ENCODE results near the gene CCDC33. TPM values are rescaled to one million over a fixed set of nuclear protein-coding genes. Genes with fewer than 3 reads are reported as not detected.

The CCDC33 gene
- polyA plus RNA-seq, 1 donor, result not detected

GRCh38 chr15:74229686-74230085 is 6.4 kb upstream of the CCDC33 start:
- no peak for DNase-seq

GRCh38 chr15:74231475-74231874 is 4.7 kb upstream of the CCDC33 start:
- no peak for DNase-seq

DNA sequence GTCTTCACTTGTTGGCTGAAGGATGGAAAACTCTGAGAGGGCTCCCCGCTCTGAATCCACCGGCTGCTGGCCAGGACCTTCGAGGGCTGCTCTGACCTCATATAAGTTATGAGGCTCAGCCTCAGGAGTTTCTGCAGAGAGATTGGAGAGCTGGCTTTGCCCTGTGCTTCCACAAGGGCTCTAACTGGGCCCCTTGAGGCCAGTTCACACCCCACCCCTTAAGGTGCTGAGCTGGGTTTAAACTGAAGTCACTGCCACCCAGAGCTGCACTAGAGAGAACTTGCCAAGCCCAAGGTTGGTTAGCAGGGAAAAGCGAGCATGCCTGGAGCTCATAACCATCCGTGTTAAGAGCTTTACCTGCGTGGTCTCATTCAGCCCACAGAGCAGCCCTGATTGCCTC is 2.8 kb upstream of the CCDC33 start:
- DNase-seq, result no peak

DNA sequence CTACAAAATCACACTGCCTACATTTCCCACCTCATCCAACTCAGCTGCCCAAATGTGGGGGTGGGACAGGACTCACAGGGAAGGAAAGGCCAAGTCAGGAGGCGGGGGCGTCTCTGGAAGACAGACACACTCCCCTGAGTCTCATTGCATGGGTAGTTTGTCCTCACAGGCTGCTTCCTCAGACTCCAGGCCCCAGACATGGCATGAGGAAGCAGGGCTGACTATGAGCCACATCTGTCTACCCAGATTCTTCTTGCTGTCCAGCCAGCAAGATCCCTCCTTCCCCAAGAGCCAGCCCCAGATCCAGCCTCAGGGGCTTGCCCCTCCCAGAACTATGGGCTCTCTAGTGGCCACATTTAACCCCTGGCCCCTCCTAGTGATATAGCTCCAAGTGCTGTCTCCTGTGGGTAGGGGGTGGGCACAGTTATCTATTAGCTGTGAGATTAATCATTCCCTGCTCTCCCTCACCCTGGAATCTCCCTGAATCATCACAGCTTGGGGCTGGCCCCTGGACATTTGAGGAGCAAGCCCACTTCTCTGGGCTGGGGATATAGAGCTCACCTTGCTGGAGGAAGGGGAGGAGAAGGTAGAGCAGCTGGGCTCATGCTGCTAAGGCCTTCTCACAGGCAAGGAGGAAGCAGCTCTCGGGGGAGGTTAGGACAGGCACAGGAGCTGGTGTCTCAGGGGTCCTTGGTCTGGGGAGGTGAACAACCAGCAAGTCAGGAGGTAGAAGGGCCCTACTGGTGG is 2.1 kb upstream of the CCDC33 start:
- no peak for DNase-seq

GRCh38 chr15:74234598-74234875 is 1.6 kb upstream of the CCDC33 start:
- DNase-seq, result no peak

DNA sequence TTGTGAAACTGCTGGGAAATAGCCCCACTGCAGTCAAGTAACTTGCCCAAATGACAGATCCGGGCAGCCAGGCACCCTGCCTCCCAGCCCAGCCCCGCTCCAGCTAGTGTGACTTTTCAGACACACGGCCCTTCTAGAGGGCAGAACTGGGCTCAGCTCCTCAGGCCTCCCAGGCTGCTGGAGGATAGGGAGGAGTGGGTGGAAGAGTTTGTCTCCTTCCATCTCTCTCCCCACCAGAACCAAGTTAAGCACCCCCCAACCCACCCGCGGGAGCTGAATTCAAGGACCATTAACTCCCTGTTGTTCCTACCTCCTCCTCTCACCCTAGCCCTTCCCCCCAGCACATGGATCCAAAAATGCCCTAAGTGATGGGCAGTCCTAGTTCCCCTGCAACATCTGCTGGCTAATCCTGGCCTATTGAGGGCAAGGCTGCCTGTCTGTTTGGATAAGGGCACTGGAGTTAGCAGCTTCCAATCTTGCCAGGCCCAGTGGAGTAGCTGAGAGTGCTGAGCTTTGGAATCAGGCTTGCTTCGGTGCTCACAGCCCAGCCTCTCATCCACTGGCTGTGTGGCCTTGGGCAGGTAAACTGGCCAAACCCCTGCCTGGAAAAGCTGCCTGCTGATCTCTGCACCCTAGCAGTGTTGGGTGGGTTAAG is 3.1 kb downstream of the CCDC33 start:
- DNase-seq, result no peak

DNA sequence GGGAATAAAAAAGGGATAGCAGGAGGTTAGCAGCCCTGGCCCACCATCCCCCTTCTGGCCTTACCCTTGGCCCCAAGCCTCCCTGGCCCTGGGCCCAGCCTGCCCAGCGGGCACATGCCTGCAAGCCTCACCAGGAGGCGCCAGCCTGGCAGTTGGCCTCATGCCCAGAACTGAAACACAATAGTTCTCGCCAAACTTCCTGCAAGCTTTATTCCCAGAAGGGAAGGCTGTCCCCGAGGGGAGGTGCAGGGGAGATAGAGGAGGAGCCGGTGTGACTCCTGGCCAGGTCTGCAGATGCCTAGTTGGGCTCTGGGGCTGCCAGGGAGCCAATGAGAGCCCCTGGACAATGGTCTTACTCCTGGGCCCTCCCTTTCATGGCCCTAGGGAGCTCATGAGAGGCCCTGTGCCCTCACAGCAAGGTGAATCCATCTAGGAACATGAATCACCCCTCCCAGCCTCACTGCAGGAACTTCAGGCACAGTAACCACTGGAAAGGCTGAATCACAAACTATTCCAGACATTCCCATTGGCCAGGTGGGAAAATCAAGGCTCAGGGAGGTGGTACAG is 4.0 kb downstream of the CCDC33 start:
- DNase-seq, result no peak

DNA sequence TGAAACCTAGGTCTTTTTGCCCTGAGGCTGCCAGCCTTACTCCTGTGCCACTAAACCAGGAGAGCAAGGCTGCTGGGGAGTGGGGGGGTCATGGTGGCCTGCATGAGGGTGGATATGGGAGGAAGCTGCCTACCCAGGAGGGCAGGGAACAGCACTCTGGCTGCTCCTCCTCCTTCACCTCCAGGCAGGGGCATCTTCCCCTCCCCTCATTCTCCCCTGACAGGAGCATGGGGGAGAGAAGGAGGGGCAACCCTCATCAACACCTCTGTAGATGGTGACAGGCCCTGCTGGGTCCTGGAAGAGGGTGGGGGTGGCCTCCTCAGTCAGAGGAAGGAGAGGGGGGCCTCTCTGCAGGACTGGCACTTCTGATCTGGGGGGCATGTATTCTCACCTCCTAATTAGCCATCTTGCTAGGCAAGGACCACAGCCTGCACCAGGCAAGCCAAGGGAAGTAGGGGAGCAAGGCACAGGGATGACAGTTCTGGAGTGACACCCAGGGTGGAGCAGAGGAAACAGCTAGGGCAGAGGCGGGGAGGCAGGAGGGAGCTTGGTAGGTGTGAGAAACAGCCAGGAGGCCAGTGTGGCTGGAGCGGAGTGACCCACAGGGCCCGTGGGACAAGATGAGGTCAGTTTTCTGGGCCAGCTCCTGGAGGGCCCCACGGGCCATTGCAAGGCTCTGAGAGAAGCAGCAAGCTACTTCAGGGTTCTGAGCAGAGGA is 4.9 kb downstream of the CCDC33 start:
- no peak for DNase-seq

DNA sequence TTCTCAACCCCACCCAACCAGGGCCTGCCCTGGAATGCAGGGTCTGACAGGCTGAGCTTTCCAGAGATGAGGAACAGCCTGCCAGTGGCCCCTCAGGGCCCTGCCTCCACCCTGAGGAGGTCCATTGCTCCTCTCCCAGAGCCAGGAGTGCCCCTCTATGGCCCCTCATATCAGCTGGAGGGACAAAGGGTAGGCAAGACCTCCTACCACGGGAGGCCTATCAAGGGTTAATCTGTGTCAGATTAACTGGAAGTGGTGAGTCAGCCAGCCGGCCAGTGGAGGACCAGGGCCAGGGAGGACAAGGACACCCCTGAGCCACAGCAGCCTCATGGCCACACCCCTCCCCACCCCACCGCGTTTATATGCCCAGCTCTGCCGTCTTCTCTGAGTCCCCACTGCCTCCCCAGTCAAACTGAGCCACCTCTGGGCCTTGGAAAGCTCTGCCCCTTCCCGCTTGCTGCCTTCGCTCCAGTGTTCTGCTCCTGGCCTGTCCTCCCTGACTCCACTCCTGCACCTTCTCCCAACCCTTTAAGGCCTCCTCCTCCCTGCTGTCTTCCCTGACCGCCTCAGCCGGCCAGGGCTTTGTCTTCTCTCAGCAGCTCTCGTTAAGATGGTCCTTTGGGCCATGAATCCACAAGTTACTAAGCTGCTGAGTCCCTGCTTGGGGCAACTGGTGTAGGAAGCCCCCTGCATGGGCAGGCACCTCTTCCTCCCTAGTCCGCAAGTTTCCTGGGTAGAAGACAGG is 6.5 kb downstream of the CCDC33 start:
- DNase-seq, result no peak

DNA sequence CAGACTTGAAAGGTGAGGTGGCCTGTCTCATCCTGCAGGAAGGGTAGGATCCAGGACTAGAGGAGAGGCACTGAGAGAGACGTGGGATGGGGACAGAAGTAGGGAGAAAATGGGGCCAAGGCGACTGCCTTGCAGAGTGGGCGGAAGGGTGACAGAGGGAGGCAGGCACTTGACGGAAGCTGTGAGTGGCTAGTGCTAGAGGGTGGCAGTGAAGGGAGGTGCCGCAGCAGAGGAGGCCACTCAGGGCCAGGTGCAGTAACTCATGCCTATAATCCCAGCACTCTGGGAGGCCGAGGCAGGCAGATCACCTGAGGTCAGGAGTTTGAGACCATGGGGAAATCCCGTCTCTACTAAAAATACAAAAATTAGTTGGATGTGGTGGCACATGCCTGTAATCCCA is 7.3 kb downstream of the CCDC33 start:
- DNase-seq, result no peak

DNA sequence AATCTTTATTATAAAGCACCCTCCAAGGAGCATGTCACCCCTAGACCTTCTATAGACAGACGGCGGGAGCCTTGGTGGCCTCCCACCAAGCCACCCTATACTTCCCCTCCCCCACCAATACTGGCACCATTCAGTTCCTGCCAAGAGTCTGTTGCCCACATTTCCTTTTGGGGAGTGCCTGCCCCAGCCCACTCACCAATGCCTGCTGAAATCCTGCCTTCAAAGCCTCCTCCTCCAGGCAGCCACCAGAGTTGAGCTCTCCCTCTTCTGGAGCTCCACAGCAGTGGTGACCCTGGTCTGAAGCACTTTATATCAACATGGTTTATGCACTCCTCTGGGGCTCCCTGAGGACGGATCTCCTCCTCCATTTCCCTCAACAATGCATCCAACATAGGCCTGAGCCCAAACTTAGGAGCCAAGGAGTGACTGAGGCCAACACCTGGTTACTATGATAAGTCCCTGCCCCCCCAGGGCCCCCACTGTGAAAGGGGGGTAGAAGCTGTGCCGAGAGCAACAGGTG is 8.8 kb downstream of the CCDC33 start:
- no peak for DNase-seq

GRCh38 chr15:74245342-74245931 is 9.3 kb downstream of the CCDC33 start:
- DNase-seq, result no peak

- DNase-seq, result no peak
These were observed 14.1 kb downstream of the CCDC33 start for GRCh38 chr15:74250266-74250665.

GRCh38 chr15:74251131-74251811 is 15.1 kb downstream of the CCDC33 start:
- peak; percentile 32 for DNase-seq

GRCh38 chr15:74252291-74252690 is 16.2 kb downstream of the CCDC33 start:
- no peak for DNase-seq

- no peak for DNase-seq
These were observed 16.6 kb downstream of the CCDC33 start for GRCh38 chr15:74252721-74253120.

DNA sequence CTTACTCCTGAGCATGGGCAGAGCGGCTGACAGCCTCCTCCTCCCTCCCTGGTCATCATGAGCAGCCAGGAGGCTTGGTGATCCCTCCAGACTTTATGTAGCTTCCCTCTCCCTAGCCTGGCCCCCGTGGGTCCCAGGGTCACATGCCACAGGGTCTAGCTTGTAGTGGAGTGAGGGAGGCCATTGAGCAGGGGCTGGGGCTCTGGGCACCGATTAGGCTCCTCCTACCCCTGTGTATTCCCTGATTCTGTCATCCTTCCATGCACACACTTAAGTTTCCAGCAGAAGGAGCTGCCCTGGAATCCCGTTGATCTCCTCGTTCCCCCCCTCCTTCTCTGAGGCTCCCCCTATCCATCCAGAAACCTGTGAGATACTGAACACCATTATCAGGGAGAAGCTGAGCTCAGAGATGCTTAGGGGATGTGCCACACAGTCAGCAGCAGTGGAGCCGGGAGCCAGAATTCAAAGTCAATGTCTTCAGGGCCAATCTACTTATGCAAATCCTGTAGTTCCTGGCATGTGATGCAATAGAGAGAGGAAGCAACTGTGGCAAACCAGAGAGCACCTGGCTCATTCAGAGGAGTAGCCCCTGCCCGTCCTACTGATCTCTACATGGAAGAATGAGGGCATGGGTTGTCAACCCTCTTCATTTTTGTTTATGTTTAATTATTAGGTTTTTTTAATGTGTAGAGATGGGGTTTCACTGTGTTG is 17.2 kb downstream of the CCDC33 start:
- no peak for DNase-seq

- no peak for DNase-seq
These were observed 21.0 kb downstream of the CCDC33 start for GRCh38 chr15:74257105-74257504.

GRCh38 chr15:74257623-74258022 is 21.5 kb downstream of the CCDC33 start:
- no peak for DNase-seq

DNA sequence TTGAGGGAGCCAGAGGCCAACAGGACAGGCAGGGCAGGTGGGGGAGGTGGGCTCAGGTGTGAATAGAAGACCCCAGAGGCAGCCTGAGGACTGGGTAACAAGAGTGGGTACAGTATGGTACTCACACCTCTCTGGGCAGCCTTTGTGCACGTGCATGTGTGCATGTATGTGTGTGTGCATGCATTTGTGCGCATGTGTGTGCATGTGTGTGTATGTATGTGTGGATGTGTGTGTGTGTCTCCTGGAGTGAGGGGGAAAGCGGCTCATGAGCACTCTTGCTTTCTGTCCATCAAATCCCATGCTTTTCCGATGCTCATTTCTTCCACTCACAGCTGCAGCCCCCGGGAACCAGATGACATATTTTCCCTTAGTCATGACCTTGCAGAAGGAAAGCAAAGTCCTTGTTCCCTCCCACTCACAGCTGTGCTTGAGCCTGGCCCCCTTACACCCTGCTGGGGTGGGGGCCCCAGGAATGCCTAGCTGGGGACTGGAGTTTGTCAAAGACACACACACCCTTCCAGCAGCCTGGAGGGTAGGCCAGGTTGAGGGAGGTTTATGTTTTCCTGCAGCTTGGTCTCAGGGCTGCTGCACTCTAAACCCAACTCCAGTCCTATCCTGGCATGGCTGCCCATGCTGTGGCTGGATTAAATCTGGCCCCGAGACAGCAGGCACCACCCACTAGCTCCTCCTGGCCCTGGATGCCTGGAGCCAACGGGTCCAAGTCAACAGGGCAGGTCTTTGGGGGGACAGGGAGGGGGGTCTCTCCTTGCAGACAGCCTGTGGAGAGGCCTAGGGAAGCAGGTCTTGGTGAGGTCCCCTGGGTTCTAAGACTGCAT is 22.5 kb downstream of the CCDC33 start:
- DNase-seq, result peak; percentile 82
